Epidermal melanocyte (primary cell): ENCODE results near the gene MIS18A.
"Not testable (repeated sequence)": the region's sequence is repeated elsewhere in the genome, so short reads cannot be mapped to it uniquely, and the experiment has no call there.

Experiments
- DNase-seq: peaks from one replicate; pipeline ENCODE4 v3.0.0; 2011; ENCODE audit warnings: low spot score; ENCODE audit not compliant: insufficient read length

MIS18A gene

GRCh38 chr21:32306021-32306780 is 27.4 kb upstream of the MIS18A start:
- DNase-seq: peak; percentile 65

- no peak for DNase-seq
These were observed 26.1 kb upstream of the MIS18A start for GRCh38 chr21:32304998-32305397.

DNA sequence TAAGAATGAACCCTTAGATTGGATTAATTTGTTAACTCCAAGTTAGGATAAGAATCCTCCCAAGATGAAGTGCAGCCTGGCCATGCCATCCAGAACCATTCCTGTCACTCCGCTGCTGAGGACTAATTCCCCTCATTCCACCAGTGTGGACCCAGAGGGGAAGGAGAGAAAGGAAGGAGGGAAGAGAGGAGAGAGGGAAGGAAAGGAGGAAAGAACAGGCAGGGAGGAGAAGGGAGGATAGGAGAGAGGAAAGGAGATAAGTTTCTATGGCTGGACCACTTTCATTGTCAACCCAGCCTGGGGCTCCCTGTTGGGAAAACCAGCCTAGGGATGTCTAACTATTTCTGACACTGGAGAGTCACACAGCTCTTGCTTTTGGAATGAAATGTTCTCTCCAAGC is 24.5 kb upstream of the MIS18A start:
- no peak for DNase-seq

- no peak for DNase-seq
These were observed 23.7 kb upstream of the MIS18A start for GRCh38 chr21:32302560-32302959.

GRCh38 chr21:32301596-32301995 is 22.7 kb upstream of the MIS18A start:
- no peak for DNase-seq

GRCh38 chr21:32300117-32300681 is 21.4 kb upstream of the MIS18A start:
- no peak for DNase-seq

DNA sequence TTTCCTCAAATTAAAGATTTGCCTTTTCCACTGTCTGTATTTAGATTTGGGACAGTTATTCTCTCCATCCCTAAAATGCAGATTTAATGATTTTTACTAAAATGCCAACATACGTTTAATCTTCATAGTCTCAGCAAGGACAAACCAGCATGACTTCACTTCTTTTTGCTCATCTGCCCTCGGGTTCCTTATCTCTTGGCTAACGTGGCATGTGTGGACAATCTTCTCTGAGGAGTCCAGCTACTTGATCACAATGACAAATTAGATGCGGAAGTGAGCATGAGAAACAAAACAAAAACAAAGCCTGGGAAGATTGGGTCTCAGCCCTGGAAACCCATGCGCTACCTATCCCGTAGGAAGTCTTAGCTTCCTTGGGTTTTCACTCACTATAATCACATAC is 20.8 kb upstream of the MIS18A start:
- DNase-seq: no peak

GRCh38 chr21:32298658-32299081 is 19.8 kb upstream of the MIS18A start, which contains the start of gene MRAP:
MRAP (plus strand) TSS chr21:32298855; CDS start chr21:32298972, 117 bp downstream.
- DNase-seq: no peak

DNA sequence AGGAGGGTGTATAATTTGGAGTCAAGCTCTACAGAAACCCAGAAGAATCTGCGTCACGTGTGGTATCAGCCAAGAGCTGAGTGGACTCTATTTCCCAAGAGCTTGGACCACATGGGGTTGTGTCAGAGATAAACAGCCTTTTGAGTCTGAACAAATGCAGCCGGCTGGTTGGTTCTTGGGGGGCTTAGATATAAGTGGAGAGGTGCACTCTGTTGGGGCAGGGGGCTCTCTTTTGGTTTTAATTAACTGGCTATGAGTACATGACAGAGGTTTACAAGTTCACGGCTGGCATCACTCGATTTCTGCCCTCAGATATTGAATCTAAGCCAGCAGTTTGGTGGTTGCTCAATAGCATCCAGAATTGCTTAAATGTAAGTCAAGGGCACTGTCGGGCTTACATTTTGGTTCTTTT is 19.3 kb upstream of the MIS18A start:
- no peak for DNase-seq

GRCh38 chr21:32297449-32297848 is 18.6 kb upstream of the MIS18A start:
- DNase-seq: no peak

GRCh38 chr21:32285476-32285875 is 6.6 kb upstream of the MIS18A start:
- DNase-seq: no peak

GRCh38 chr21:32282992-32283391 is 4.1 kb upstream of the MIS18A start:
- no peak for DNase-seq

- DNase-seq: no peak
These were observed 2.7 kb upstream of the MIS18A start for GRCh38 chr21:32281531-32281930.

GRCh38 chr21:32279377-32279680 is 480 bp upstream of the MIS18A start:
- no peak for DNase-seq

DNA sequence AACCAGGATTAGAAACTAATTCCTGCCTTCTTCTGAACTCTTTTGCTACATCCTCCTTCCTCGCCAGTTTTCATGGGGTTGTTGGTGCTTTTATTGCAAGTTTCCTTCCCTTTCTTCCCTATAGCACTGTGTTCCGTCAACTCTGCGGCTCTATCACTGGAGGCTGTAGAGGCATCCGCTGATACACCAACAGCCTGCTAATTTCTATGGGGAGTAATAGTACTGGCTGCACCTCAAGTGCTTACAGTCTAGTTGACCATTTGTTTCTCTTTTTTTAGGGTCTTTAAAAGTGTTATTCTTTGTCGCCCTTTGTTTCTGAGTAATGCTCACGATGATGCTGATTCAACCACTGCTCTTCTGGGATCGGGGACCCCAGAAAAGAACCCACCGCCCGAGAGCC is 746 bp downstream of the MIS18A start:
- DNase-seq: no peak

DNA sequence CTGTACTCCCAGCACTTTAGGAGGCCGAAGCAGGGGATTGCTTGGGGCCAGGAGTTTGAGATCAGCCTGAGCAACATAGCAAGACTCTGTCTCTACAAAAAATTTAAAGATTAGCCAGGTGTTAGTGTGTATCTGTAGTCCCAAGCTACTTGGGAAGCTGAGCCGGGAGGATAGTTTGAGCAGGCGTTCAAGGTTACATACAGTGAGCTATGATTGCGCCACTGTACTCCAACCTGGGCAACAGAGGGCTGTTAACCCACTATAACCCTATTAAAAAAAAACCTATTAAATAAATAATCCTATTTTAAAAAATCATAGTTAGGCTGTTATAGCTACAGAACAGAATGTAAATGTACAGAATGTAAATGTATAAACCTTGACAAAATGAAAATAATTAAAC is 2.2 kb downstream of the MIS18A start:
- no peak for DNase-seq

- no peak for DNase-seq
These were observed 8.1 kb downstream of the MIS18A start for GRCh38 chr21:32270748-32271147.

DNA sequence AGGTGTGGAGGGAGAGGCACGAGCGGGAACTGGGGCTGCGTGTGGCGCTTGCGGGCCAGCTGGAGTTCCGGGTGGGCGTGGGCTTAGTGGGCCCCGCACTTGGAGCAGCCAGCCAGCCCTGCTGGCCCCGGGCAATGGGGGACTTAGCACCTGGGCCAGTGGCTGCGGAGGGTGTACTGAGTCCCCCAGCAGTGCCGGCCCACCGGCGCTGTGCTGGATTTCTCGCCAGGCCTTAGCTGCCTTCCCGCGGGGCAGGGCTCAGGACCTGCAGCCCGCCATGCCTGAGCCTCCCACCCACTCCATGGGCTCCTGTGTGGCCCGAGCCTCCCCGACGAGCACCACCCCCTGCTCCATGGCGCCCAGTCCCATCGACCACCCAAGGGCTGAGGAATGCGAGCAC is 13.5 kb downstream of the MIS18A start:
- DNase-seq: not testable (repeated sequence)

GRCh38 chr21:32261929-32262328 is 16.9 kb downstream of the MIS18A start:
- DNase-seq: no peak

DNA sequence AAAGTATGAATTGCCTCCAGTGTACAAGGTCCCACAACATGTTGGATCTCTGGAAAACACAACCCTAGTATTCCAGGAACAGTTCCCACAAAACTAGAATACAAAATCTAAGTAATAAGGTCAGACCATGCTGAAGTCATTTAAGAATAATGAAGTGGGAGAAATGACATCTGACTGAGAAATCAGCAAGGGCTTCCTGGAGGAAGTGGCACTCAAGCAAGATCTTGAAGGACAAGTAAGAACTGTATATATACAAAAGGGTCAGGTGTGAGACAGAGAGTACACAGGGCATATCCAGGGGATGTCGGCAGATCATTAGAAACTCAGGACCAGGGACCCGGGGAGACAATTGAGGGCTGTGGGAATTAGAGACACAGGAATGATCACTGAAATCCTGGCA is 18.7 kb downstream of the MIS18A start:
- DNase-seq: no peak

DNA sequence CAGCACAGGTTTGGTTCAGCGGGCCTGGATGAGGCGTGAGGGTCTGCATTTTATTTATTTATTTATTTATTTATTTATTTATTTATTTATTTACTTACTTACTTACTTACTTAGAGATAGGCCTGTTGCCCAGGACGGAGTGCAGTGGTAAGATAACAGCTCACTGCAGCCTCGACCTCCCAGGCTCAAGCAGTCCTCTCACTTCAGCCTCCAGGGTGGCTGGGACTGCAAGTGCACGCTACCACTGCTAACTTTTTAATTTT is 20.1 kb downstream of the MIS18A start:
- not testable (repeated sequence) for DNase-seq

DNA sequence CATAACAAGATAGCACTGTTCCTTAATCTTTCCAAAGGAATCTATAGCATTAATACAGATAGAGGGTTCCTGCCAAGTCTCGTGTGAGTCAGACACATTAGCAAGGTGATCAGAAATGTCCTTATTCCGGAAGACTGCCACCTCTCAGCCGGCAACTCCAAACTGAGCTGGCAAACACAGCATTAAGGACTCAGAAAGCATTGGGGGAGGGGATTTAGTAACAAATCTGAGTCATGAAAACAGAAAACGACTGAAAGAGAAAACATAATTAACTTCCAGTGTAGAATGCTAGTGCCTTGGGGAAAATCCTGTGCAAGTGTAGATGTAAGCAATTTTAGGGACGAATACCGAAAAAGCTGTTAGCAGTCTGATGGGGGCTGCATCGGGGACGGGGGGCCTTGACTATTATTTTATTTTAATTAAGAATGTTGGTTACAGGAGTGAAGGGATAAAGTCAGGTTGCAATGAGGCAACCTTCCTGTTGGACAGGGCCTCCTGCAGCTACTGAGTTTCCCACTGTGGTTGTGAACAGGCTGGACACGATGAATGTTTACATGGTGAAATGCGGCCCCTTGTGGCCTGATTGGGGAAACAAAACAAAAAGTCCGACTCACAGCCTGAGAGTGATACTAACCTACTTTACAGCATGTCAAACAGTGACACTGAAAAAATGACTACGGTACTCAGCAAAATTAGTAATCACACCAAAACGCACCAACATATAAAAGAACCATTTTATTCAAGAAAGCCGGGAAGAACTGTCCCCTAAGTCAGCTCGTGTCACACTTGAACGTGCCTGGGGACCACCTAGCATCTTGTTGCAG is 20.7 kb downstream of the MIS18A start:
- peak; percentile 76 for DNase-seq
